Measurements from ENCODE around the gene MRPL53. TPM values are rescaled to one million over a fixed set of nuclear protein-coding genes. Genes with fewer than 3 reads are reported as not detected.
A peak's percentile ranks its signal among the peaks of the same experiment; 100 is the strongest.

The MRPL53 gene
- total RNA-seq (2013) = 71.7 TPM
- polyA plus RNA-seq (100 to 1,000 TPM in 2 of 3 donors, 10 to 100 TPM in 1; 48.6 to 133 (median 106) TPM), polyA minus RNA-seq (21.3 and 48.3 TPM in 2 replicates), total RNA-seq (0 to 0.07 (median 0) reads per million in 11 experiments)

GRCh38 chr2:74472086-74472944, at the start of gene MRPL53:
TSS of gene MRPL53 (minus strand) at chr2:74472680. CDS start at chr2:74472660, 20 bp downstream.
- Histone ChIP-seq H3K27me3 (ENCODE audit: control insufficient read depth in 2 of 2, insufficient read depth in 2 of 2, low read length in 2 of 2) (no peaks in the 10 kb centered on the region), H3K9ac (ENCODE audit: insufficient read depth, low read length, poor library complexity, severe bottlenecking) (peak within 1 kb of the TSS; percentile 85), H3K9me3 (replicated peaks in 1 of 2; ENCODE audit: control insufficient read depth in 1 of 2, insufficient read depth in 1 of 2, low read length in 2 of 2) (no peaks in the 10 kb centered on the region), H3K4me2 (replicated peaks; ENCODE audit: extremely low read depth, low read length, poor library complexity, severe bottlenecking) (peak within 1 kb of the TSS; percentile 92), H2AFZ (ENCODE audit: insufficient read depth, low read depth, low read length, poor library complexity, severe bottlenecking) (peak within 1 kb of the TSS; percentile 99), H3K27ac (ENCODE audit: low read depth in 1 of 2, low read length in 2 of 2) (peak within 1 kb of the TSS; percentile 89 to 97), H4K20me1 (ENCODE audit: insufficient read depth, low read length) (peaks cover 5% of the 10 kb centered on the region), H3K79me2 (ENCODE audit: insufficient read depth, low read length) (peaks cover 17% of the 10 kb centered on the region), H3K4me1 (ENCODE audit: control insufficient read depth in 1 of 2, insufficient read depth in 2 of 2, low read length in 2 of 2) (peaks cover 31 to 37% of the 10 kb centered on the region in 2 donors), H3K4me3 (replicated peaks in 1 of 3; ENCODE audit: low read depth in 2 of 3, low read length in 3 of 3) (peak within 1 kb of the TSS; percentile 38 to 92 (median 62)), H3K36me3 (replicated peaks in 1 of 2; ENCODE audit: control insufficient read depth in 1 of 2, insufficient read depth in 2 of 2, low read length in 2 of 2) (peaks cover 14 to 19% of the 10 kb centered on the region in 2 donors)
- H3K9me3 Mint-ChIP-seq = peaks cover 0 to 3% (median 0%) of the 10 kb centered on the region in 7 donors
- H3K36me3 Mint-ChIP-seq = peaks cover 19 to 30% of the 10 kb centered on the region in 2 donors
- peak; percentile 92 to 96 (median 94) for DNase-seq
- TF ChIP-seq CTCF (IDR thresholded peaks at IDR 0.05) = no peak
- peaks cover 28% of the 10 kb centered on the region for H3K4me1 Mint-ChIP-seq
- H3K27me3 Mint-ChIP-seq (ENCODE audit: low read depth in 3 of 3) = peaks cover 0 to 2% (median 0%) of the 10 kb centered on the region in 3 donors
- peak within 1 kb of the TSS; percentile 92 to 98 (median 98) for H3K27ac Mint-ChIP-seq
- under 1% methylated on average over 58 of the region's 66 CpGs for WGBS (ENCODE audit: insufficient coverage)
- H3K4me3 Mint-ChIP-seq = peak within 1 kb of the TSS; percentile 92 to 97
- intact Hi-C loops (cut with micrococcal nuclease) = no loop called here

GRCh38 chr2:74516650-74517049, 44.2 kb upstream of the MRPL53 start:
- H3K9ac ChIP-seq (ENCODE audit: insufficient read depth, low read length, poor library complexity, severe bottlenecking) = no peak overlapping the region
- no peak for DNase-seq

More at GRCh38 chr2:74516650-74517049, 44.2 kb upstream of the MRPL53 start:
- intact Hi-C loops (cut with micrococcal nuclease) = no loop called here
- 58% methylated on average over 10 of the region's 13 CpGs for WGBS (ENCODE audit: insufficient coverage)
- Histone ChIP-seq H2AFZ (ENCODE audit: insufficient read depth, low read depth, low read length, poor library complexity, severe bottlenecking) (peak overlapping the region; percentile 74), H3K79me2 (ENCODE audit: insufficient read depth, low read length) (no peaks in the 10 kb centered on the region), H3K4me2 (replicated peaks; ENCODE audit: extremely low read depth, low read length, poor library complexity, severe bottlenecking) (peak overlapping the region; percentile 86), H3K9me3 (replicated peaks in 1 of 2; ENCODE audit: control insufficient read depth in 1 of 2, insufficient read depth in 1 of 2, low read length in 2 of 2) (peaks cover 0 to 21% of the 10 kb centered on the region in 2 donors), H4K20me1 (ENCODE audit: insufficient read depth, low read length) (no peaks in the 10 kb centered on the region), H3K4me3 (replicated peaks in 1 of 3; ENCODE audit: low read depth in 2 of 3, low read length in 3 of 3) (peak overlapping the region in 2 of 3 experiments; percentile 26 to 72), H3K27me3 (ENCODE audit: control insufficient read depth in 2 of 2, insufficient read depth in 2 of 2, low read length in 2 of 2) (peaks cover 72 to 93% of the 10 kb centered on the region in 2 donors), H3K36me3 (replicated peaks in 1 of 2; ENCODE audit: control insufficient read depth in 1 of 2, insufficient read depth in 2 of 2, low read length in 2 of 2) (no peaks in the 10 kb centered on the region), H3K4me1 (ENCODE audit: control insufficient read depth in 1 of 2, insufficient read depth in 2 of 2, low read length in 2 of 2) (peaks cover 26 to 32% of the 10 kb centered on the region in 2 donors), H3K27ac (ENCODE audit: low read depth in 1 of 2, low read length in 2 of 2) (no peak overlapping the region)
- H3K4me3 Mint-ChIP-seq = peak overlapping the region; percentile 72 to 93
- H3K9me3 Mint-ChIP-seq = peaks cover 2 to 26% (median 24%) of the 10 kb centered on the region in 7 donors
- TF ChIP-seq CTCF (IDR thresholded peaks at IDR 0.05) = no peak
- peak overlapping the region in 1 of 7 donors; percentile 63 for H3K27ac Mint-ChIP-seq
- peaks cover 7 to 10% of the 10 kb centered on the region in 2 donors for H3K36me3 Mint-ChIP-seq
- H3K27me3 Mint-ChIP-seq (ENCODE audit: low read depth in 3 of 3) = peaks cover 86 to 99% (median 91%) of the 10 kb centered on the region in 3 donors
- peaks cover 32% of the 10 kb centered on the region for H3K4me1 Mint-ChIP-seq

Data from CD14-positive monocyte (primary cell).